ENCODE measurements around the gene XPNPEP1.

DNA sequence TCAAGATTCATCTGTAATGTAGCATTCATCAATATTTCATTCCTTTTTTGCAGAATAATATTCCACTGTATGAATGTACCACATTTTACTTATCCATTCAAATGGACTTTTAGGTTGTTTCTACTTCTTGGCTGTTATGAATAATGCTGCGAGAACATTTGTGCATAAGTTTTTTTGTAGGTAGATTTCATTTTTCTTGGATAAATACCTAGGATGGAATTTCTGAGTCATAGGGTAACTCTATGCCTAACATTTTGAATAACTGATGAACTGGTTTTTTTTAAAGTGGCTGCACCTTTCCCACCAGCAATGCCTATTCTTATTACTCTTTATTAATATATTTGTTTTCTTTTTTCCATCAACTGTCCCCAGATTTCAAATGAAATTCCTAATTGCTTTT is 9.1 kb upstream of the XPNPEP1 start:
- no peak for TF ChIP-seq POLR2A (IDR thresholded peaks at IDR 0.05; ENCODE audit: low read length)
- no peak for TF ChIP-seq GATA1 (IDR thresholded peaks at IDR 0.05; ENCODE audit: low read depth, low read length)

All from erythroblast (primary cell).